Left lung (tissue), 10 donors: Measurements from ENCODE around the gene NEUROG3. TPM values are rescaled to one million over a fixed set of nuclear protein-coding genes. Genes with fewer than 3 reads are reported as not detected.

Source experiments
- ATAC-seq: fragments of 200-7000 bp; cut with Tn5 transposase; one replicate; pipeline ENCODE4 v1.9.1; 2020; ENCODE audit warnings: moderate library complexity
- DNase-seq, 4 donors: peaks; one replicate each; pipeline ENCODE4 v3.0.0-alpha.2; 2013 to 2020
- H3K27ac ChIP-seq, 2 donors: fragments of 200-600 bp; sonication (generic) in 1 of 2; one replicate each; pipeline versions ENCODE4 v1.5.0 to v1.8.0; 2020 to 2021
- H3K27me3 ChIP-seq, 2 donors: fragments of 200-600 bp; sonication (generic) in 1 of 2; one replicate each; pipeline versions ENCODE4 v1.5.0 to v1.8.0; 2020 to 2021
- H3K36me3 ChIP-seq, 2 donors: fragments of 200-600 bp; sonication (generic) in 1 of 2; one replicate each; pipeline versions ENCODE4 v1.5.0 to v1.8.0; 2020 to 2021
- H3K4me1 ChIP-seq, 2 donors: fragments of 200-600 bp; one replicate each; pipeline ENCODE4 v1.8.0; 2021
- H3K4me3 ChIP-seq, 2 donors: fragments of 200-600 bp; sonication (generic) in 1 of 2; one replicate each; pipeline versions ENCODE4 v1.5.0 to v1.8.0; 2020 to 2021; ENCODE audit warnings: mild to moderate bottlenecking in 1 of 2
- H3K9me3 ChIP-seq, 2 donors: fragments of 200-600 bp; sonication (generic) in 1 of 2; one replicate each; pipeline versions ENCODE4 v1.5.0 to v1.8.0; 2020 to 2021
- CTCF ChIP-seq, 2 donors: fragments of 200-600 bp; sonication (generic) in 1 of 2; IDR thresholded peaks; one replicate each; pipeline versions ENCODE4 v1.5.0 to v1.8.0; 2021; ENCODE audit warnings: antibody characterized with exemption in 2 of 2
- intact Hi-C, 2 donors: fragments of 100-400 bp; cut with DNase I; formaldehyde crosslinking; loops; one replicate each; pipeline versions ENCODE4 v1.11.2 to v1.14.2; 2022
- polyA plus RNA-seq, 6 donors: library from polyadenylated mRNA; unstranded; fragments of 120-200 nt; gene quantifications; one replicate each; pipeline ENCODE4 v1.2.1, GENCODE V29; 2013; ENCODE audit not compliant: insufficient read length in 6 of 6
- total RNA-seq, 2 donors: library from RNA; stranded (reverse); fragmentation: NEBNext Ultra II Directional; extraction: Animal tissue kit (Norgen Biotek cat#: 25700); gene quantifications; one replicate each; pipeline ENCODE4 v1.2.1, GENCODE V29; 2021
- donor health status: DM: no; HTN: yes; CAD: no.
- donor health status: DM: no; HTN: no; CAD: no.

Gene NEUROG3
- total and polyA plus RNA-seq, 8 donors: 0.16 to 0.17 TPM; not detected in 6

- H3K27me3 ChIP-seq: peaks cover 97 to 100% of the 10 kb centered on the region in 2 donors
These were observed 815 bp downstream of the NEUROG3 start for GRCh38 chr10:69572159-69573055.

GRCh38 chr10:69571618-69572158, 1.5 kb downstream of the NEUROG3 start:
- no peak for DNase-seq

More at GRCh38 chr10:69572159-69573055, 815 bp downstream of the NEUROG3 start:
- Histone ChIP-seq H3K36me3 (no peaks in the 10 kb centered on the region), H3K4me3 (peak overlapping the region in 1 of 2 donors; percentile 8), H3K4me1 (peaks cover 3 to 14% of the 10 kb centered on the region in 2 donors), H3K27ac (no peak overlapping the region), H3K9me3 (no peaks in the 10 kb centered on the region)
- no peak for TF ChIP-seq CTCF (IDR thresholded peaks at IDR 0.05)
- no peak for DNase-seq
- intact Hi-C loops: no loop called here
- peak; percentile 18 for ATAC-seq

GRCh38 chr10:69570050-69570816, 3.0 kb downstream of the NEUROG3 start:
- no peaks in the 10 kb centered on the region for H3K9me3 ChIP-seq
- peaks cover 83 to 100% of the 10 kb centered on the region in 2 donors for H3K27me3 ChIP-seq
- H3K36me3 ChIP-seq: no peaks in the 10 kb centered on the region
- intact Hi-C loops: no loop called here
- TF ChIP-seq CTCF (IDR thresholded peaks at IDR 0.05): no peak
- H3K4me1 ChIP-seq: peaks cover 3 to 14% of the 10 kb centered on the region in 2 donors
- ATAC-seq (no peak), DNase-seq (no peak)
- no peak overlapping the region for H3K4me3 ChIP-seq
- no peak overlapping the region for H3K27ac ChIP-seq

More at GRCh38 chr10:69571618-69572158, 1.5 kb downstream of the NEUROG3 start:
- Histone ChIP-seq H3K4me3 (no peak overlapping the region), H3K4me1 (peaks cover 3 to 14% of the 10 kb centered on the region in 2 donors), H3K27ac (no peak overlapping the region), H3K36me3 (no peaks in the 10 kb centered on the region), H3K9me3 (no peaks in the 10 kb centered on the region), H3K27me3 (peaks cover 95 to 100% of the 10 kb centered on the region in 2 donors)
- intact Hi-C loops: no loop called here
- ATAC-seq: no peak
- no peak for TF ChIP-seq CTCF (IDR thresholded peaks at IDR 0.05)

GRCh38 chr10:69569396-69569934, 3.8 kb downstream of the NEUROG3 start:
- ATAC-seq: no peak
- intact Hi-C loops: no loop called here
- Histone ChIP-seq H3K27ac (no peak overlapping the region), H3K27me3 (peaks cover 75 to 100% of the 10 kb centered on the region in 2 donors), H3K4me1 (peaks cover 3 to 14% of the 10 kb centered on the region in 2 donors), H3K4me3 (no peak overlapping the region), H3K9me3 (no peaks in the 10 kb centered on the region), H3K36me3 (no peaks in the 10 kb centered on the region)
- no peak for TF ChIP-seq CTCF (IDR thresholded peaks at IDR 0.05)
- no peak for DNase-seq
